GM19240 (cell line): ENCODE results near the gene CALR.
A peak's percentile ranks its signal among the peaks of the same experiment; 100 is the strongest.
"Not testable (repeated sequence)": the region's sequence is repeated elsewhere in the genome, so short reads cannot be mapped to it uniquely, and the experiment has no call there.

Experiments
- DNase-seq: peaks from one replicate; pipeline ENCODE4 v3.0.0; 2011; ENCODE audit warnings: low spot score; ENCODE audit not compliant: insufficient read length

CALR gene

DNA sequence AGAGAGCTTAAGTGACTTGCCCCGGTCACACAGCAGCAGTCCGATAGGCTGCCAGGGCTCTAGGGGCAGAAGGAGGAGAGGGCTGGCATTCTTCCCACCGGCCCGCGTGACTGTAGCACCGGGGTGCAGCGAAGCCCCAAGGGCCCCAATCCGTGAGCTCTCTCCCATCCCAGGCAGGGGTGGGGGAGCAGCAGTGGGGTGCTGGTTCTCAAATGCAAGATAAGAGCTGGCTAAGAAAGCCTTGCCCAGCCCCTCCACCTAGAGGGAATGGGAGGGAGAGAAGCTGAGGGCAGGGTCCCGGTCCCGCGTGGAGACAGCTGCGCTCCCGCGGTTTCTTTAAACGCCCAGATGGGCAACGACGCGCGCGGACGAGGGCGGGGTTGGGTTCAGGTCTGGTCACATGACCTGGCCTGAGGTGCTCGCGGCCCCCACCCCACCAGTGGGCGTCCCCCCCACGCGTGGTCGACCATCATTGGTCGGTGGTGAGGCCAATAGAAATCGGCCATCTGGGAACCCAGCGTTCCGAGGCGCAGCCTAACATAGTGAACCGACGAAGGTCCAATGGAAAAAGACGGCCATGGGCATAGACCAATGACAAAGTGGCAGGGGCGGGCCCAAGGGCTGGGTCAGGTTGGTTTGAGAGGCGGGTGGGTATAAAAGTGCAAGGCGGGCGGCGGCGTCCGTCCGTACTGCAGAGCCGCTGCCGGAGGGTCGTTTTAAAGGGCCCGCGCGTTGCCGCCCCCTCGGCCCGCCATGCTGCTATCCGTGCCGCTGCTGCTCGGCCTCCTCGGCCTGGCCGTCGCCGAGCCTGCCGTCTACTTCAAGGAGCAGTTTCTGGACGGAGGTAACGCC, at the start of gene CALR:
Gene CALR (plus strand): TSS at position 683 of the 852 bp plus-strand sequence. CDS start 71 bp downstream, at position 754.
- DNase-seq, result peak; percentile 87

DNA sequence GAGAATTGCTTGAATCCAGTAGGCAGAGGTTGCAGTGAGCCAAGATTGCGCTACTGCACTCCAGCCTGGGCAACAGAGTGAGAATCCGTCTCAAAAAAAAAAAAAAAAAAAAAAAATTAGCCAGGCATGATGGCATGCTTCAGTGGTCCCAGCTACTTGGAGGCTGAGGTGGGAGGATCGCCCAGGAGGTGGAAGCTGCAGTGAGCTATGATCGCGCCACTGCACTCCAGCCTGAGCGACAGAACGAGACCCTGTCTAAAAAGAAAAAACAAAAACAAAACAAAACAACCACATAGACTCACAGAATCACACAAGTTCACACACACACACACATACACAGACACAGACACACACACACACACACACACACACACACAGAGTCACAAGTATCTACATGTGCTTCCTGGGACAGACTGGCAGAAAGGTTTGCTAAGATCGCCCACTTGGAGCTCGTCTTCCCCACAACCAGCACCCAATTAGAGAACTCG, 48.1 kb upstream of the CALR start:
- not testable (repeated sequence) for DNase-seq

DNA sequence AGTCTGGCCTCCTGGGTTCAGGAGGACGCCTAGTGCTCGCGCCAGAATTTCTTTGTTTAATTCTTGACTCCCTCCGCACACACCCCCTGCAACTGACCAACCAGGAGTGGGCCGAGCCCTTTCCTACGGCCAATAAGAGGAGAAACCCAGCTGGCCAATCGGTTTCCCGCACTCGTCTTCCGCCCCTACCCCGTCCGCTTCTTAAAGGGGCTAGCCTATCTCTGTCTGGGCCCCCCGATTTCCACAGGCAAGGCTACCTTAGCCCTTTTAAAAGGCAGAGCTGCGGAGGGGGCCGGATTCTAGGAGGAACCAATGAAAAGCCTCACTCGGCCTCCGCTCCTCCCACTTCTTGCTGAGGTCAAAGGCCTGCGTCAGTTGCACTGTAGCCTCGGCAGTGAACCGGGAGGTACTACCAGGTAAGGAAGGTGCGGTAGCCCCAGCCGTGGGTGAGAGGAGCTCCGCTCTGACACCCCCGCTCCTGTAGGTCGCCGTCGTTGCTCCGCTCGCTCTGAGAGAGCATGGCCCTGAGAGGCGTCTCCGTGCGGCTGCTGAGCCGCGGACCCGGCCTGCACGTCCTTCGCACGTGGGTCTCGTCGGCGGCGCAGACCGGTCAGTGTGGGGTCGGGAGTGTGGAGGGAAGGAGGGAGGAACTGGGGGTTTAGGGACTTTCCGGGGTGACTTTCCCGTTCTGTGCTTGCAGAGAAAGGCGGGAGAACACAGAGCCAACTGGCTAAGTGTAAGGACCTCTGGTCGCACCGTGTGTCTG, 47.4 kb upstream of the CALR start, which contains the start of gene GCDH:
Gene GCDH (plus strand): TSS at position 374 of the 766 bp plus-strand sequence. CDS start 145 bp downstream, at position 519.
- DNase-seq, result peak; percentile 97

DNA sequence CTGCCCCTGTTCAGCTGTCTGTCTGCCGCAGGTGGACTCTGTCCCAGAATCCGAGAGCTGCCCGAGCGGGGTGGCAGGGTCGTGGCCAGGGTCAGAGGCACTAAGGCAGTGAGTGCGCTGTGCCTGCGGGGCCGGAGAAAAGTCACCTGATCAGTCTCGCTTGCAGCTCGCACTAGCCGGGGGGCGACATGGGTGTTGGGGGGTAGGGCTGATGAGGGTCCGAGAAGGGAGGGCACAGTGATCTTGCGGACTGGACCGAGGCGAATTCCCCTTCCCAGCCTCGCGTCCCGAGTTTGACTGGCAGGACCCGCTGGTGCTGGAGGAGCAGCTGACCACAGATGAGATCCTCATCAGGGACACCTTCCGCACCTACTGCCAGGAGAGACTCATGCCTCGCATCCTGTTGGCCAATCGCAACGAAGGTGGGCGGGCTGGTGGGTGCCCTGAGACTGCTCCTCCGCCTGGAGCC, 46.8 kb upstream of the CALR start:
- DNase-seq, result no peak

DNA sequence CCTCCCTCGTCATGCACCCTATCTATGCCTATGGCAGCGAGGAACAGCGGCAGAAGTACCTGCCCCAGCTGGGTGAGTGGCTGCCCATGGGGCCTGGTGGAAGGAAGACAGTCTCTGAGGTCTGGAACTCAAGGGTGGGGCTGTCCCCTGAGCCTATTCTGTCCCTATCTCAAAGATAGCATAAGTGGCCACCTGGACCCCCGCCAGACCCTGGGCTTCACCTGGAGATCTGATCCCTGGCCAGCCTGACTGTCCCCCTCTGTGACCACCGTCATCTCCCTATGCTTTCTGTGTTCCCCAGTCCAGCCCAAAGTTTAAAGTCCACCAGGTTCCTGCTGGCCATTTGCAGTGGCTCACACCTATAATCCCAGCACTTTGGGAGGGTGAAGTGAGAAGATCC, 44.8 kb upstream of the CALR start:
- DNase-seq, result no peak

DNA sequence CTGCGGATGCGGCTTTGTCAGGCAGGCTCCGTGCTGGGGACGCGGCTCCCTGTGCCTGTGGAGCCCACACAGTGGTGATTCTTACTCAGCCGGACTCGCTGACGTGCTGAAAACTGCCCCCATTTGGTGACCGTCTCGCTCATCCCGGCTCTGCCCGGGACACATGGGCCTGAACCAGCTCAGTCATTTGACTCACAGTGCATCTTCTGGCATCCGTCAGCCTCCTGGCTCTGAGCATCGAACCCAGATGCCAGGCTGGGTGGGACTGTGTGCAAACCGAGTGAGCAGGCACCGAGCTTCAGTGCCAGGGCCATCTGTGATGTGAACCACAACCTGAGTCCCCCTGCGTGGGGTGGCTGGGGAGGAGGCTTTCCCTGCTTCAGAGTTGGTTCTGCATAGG, 41.9 kb upstream of the CALR start:
- DNase-seq, result no peak

DNA sequence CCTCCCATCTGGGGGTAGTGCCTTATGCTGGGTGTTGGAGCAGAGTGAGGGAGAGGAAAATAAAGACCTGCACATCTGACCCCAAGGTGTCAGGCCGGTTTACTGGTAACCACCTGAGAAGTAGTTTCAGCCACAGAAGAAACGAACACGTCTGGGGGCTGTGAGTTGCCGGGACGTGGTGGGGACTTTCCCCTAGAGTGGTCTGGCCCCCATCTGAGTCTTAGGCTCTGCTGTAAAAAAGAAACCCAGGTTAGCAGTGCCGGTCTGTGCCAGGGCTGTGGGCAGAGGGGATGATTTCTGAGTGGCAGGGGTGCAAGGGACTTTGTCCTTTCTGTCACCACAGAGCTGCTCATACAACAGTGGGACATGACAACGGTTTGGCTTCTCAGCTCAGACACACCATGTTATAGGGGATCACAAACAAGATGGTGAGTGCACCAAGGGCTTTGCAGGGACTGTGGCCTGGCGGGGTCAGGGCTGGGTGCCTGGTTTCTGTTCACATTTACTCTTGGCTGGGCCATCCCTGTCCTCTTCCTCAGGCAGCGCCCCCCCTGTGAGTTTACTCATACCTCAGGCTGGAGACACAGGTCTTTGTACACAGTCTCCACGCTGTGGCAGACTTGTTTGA, 38.4 kb upstream of the CALR start:
- DNase-seq, result peak; percentile 81

DNA sequence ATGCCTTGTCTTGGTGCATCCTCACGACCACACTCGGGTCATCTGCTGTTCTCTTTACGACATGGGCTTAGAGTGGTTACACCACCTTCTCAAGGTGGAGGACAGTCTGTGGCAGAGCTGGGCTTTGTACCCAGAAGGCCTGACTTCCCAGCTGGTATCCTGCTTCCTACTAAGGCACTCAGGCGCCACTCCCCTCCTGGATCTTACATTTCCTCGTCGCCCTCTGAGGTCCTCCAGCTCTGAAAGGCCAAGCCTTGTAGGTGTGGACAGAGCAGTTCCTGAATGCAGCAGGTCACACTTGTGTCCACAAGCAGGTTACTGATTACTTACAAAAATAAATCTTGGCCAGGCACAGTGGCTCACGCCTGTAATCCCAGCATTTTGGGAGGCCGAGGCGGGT, 31.2 kb upstream of the CALR start:
- DNase-seq, result no peak

DNA sequence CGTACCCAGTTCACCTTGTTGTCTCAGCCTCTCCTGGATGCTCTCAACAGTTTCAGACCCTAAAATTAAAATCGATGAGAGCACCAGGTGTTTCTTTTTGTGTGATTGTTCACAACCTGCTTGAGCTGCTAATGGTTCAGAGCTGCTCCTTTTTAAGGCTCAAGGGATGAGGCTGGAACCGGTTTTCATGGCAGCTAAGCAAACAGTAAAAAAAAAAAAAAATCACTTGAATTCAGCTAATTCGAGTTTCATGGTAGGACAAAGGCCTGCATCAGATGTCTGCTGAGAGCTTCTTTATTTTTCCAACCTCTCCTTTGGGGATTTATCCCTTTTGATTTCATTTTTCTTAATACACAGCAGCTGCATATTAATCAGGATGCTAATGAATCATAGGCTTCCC, 25.8 kb upstream of the CALR start:
- DNase-seq, result no peak

DNA sequence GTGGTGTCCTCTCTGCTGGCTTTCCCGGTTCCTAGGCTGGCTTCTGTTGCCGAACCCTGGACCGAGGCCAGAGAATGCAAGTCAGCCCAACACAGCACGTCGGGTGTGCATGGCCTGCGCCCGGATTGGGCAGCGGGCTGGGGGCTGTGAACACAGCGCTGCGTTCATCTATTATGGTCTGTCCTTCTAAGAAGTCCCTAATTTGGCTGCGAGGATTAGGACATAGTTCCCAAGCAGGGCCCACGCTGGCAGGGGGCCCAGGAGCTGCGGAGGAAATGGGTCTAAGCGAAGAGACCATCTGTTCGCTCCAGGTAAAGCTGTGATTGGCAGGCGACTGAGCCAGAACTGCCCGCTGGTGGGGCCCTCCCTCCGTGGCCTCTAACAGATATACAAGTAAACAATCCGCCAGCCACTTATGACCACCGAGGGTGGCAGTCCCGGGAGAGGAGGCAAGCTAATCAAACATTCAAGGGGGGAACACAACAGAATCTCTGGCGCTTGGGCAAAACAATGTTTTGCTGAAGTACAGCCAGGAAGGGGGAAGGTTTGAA, 25.3 kb upstream of the CALR start:
- DNase-seq, result no peak

DNA sequence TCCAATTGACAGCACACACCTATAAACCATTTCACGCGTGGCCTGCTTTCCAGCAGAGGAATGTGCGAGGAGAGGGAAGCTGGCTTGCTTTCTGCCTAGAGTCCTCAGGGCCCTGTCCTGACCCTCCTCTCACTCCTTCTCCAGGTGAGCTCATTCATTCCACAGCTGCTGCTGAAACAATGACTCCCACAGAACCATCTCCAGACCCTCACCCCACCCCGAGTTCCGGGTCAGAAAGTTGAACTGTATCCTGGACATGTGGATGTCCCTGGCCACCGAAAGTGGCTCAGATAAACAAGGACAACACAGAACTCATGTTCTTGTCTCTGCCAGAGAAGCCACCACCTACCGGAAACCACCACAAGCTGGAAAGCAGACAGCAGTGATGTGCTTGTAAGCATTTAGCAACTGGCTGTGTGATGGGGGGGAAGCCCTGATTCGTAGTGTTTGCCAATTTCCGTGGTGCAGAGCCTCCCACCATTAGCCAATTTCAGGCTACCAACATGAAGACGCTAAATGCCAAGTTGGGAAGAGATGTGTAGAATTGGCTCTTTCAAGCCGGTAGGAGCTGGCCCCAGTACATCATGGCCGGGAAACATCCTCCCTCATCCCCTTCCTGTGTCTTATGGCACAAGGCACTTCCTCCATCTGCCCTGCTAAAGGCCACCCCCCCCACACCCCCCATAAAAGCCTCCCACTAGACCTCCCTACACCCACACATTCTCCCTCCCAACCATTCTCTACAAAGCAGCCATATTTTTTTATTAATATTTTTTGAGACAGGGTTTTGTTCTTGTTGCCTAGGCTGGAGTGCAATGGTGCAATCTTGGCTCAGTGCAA, 24.3 kb upstream of the CALR start:
- DNase-seq, result no peak

DNA sequence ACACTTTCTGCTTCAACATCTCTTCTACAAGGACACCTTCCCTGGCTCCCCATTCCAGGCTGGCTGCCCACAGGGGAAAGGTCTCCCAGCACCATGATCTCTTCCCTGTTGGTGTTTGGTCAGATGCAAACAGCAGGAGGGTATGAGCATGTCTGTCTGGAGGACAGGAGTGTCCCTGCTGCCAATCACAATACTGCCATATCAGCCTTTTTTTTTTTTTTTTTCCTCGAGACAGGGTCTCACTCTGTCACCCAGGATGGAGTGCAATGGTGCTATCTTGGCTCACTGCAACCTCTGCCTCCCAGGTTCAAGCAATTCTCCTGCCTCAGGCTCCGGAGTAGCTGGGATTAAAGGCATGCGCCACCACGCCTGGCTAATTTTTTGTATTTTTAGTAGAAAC, 22.5 kb upstream of the CALR start:
- not testable (repeated sequence) for DNase-seq

DNA sequence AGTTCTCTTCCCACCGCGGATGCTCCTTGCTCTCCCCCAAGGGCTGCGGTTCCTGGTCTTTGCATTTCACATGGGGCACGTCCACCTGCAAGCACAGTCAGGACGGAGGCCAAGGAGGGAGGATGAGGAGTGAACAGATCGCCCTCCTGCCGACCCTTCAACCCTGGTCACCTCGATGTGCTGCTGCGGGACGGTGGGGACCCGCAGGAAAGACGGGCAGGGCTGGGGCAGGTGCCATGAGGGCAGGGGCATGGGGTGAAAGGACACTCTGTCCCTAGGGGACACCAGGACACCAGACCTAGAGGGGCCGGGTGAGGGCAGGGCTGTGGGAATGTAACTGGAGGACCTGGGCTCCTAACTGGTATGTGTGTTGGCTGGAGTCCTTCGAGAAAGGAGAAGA, 20.2 kb upstream of the CALR start:
- DNase-seq, result no peak

DNA sequence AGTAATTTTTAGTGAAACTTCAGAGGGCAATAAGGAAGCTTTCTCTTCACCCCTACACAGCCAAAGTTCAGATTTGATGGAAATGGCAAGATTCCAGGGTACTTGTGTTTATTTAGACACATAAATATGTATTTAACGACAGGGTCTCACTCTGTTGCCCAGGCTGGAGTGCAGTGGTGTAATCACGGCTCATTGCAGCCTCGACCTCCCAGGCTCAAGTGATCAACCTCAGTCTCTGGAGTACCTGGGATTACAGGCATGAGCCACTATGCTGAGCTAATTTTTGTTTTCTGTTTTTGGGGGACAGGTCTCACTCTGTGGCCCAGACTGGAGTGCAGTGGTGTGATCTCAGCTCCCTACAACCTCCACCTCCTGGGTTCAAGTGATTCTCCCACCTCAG, 17.4 kb upstream of the CALR start:
- DNase-seq, result no peak

DNA sequence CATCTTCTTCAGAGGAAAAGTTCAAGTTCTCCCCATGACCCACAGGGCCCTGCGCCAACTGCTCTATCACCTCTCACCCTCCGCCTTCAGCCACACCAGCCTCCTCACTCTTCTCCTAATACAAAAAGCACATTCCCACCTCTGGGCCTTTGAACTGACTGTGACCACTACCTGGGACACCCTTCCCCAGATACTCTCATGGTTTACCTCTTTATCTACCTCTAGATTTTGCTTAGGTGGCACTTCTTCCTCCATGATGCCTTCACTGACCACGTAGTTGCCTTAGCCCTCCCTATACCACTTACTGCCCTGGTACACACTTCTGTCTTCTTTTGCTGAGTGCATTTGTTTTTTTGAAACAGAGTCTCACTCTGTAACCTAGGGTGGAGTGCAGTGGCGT, 15.4 kb upstream of the CALR start:
- no peak for DNase-seq

DNA sequence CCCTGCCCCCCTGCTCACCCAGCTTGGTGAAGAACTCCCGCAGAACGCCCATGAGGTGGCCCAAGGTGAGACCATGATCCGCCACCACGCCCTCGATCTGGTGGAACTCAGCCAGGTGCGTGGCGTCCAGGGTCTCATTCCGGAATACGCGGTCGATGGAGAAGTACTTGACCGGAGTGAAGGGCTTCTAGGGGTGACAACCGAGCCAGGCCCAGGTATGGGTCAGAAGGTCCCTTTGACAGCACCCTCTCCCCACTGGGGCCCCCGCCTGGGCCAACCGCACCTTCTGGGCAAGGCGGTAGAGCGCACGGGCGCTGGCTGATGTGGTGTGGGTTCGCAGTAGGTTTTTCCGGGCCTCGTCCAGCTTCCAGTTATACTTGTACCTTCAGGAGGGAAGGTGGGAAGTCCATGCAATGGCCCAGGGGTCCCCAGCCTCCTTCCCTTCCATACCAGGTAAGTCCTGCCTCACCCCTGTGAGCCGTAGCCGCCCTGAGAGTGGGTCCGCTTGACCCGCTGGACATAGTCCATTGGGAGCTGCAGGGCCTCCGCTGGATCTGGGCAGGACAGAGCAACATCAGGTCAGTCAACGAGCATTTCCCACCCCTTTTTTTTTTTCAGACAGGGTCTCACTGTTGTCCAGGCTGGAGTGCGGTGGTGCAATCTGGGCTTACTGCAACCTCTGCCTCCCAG, 13.6 kb upstream of the CALR start:
- no peak for DNase-seq

DNA sequence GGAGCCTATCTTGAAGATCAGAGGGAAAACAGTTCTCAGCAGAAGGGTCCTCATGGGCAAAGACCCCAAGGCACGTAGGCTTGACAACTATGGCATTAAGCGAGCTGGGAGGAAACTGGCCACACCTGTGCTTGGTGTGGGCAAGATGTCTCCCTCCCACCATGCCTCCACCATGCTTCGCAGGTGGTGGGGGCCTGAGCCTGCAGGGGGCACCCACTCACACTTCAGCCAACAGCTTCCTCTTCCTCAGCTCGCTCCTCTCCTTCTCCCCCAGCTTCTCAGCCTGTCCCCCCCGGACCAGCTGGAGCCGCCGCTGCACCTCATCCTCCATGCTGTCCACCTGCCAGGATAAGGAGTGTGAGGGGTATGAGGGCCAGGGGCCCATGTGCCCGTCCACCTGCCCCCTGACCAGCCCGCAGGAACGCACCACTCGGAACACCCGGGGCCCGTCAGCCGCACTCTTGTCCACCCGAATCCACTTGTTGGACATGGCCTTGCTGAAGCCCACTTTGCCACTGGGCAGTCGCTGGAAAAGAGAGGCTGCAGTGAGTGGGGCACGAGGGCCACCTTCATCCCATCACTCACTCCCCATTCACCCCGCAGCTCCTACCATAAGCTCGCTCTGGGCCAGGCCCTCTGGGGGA, 8.3 kb upstream of the CALR start:
- no peak for DNase-seq

DNA sequence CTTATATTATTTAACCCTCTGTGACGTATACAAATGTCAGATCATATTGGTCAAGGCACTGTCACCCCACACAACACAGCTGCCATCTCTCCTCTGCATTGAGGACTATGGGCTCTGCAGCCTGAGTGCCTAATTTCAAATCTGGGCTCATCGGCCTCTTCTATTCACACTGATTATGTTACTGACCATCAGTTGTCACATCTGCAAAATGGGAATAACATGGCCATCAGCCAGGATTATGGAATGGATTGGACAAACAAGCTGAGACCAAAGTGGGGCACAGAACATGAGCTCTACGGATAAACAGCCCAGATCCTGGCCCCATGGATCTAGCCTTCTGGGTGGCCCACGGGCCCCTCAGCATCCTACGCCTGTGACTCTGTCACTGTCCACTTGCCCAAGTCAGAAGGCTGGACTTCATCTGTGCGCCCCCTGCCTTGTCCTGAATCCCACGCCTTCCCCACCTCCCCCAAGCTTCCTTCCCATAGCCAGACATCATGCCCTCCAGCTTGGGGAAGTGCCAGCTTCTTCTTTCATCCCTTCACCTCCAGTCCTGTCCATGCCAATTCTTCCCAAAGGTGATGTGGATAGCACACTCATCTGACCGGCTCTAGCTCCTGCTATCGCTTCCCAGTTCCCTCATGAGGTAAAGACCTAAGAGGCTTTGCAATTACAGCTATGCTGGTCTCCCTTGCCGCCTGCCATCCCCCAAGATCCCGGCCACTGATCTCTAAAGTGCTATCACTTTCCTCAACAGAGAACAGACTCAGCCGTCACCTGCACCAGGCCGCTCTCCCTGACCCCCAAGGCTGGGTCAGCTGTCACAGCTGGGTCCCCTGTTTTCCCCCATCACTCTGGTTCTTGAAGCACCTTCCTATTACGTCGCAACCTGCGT, 5.8 kb upstream of the CALR start:
- DNase-seq, result no peak
